Kidney epithelial cell (primary cell): ENCODE data around the gene CRYBG1. TPM values are rescaled to one million over a fixed set of nuclear protein-coding genes. Genes with fewer than 3 reads are reported as not detected.

ENCODE experiments used
- DNase-seq: peaks from one replicate; pipeline ENCODE4 v3.0.0-alpha.2; 2010; ENCODE audit warnings: low read depth
- H3K27me3 ChIP-seq: 2 replicates; pipeline ENCODE4 v1.6.0; 2011; ENCODE audit warnings: low read length; ENCODE audit not compliant: control insufficient read depth, insufficient read depth
- H3K36me3 ChIP-seq: 2 replicates; pipeline ENCODE4 v1.5.1; 2011; ENCODE audit warnings: low read length; ENCODE audit not compliant: control insufficient read depth, insufficient read depth
- H3K4me3 ChIP-seq: 2 replicates; pipeline ENCODE4 v1.5.1; 2011; ENCODE audit warnings: low read depth, mild to moderate bottlenecking, control low read depth, low read length
- total RNA-seq: library from RNA; depleted of rRNA; stranded (reverse); fragments of >200 nt; gene quantifications from 2 replicates; pipeline ENCODE4 v1.2.3, GENCODE V29; 2015
- TF ChIP-seq, protein P1 (sequence below): IDR thresholded peaks from 2 replicates; pipeline ENCODE4 v1.5.1; 2011; ENCODE audit warnings: mild to moderate bottlenecking, moderate library complexity, low read length, control low read depth, inconsistent platforms; ENCODE audit not compliant: insufficient read depth, poor library complexity, severe bottlenecking

CRYBG1 gene
- total RNA-seq, 1 donor from 2014 or later = 4.4 TPM

DNA sequence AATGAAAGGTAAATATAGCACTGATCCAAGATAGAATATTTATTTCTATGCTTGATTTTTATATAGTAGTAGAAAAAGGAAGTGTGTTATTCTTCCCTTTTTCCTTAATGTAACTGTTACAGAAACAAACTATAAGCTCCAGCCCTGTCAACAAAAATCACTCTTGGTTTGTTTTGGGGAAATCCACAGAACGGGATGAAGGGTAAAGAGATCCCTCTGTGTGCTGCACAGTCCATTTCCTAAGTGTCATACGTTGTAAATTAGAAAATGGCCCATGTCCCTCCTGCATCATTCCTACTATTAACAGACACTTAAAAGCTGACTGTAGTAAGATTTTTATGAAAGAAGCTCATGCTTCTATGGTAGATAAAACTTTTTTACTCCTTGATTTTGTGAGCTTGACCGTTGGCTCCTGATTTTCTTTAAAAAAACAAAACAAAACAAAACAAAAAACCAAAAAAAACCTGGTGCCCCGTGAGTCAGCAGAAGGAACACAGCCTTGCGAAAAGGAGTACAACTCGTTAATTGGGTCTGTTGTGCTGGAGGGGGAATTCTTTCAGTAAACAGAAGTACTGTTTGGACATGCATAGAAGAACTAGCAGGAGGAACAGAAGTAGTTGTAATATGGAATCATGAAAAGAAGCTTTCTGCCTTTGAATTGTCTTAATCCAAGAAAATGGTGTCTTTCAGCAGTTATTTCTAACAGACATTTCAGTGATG lies 201.3 kb downstream of the CRYBG1 start:
- no peaks in the 10 kb centered on the region for H3K27me3 ChIP-seq
- TF ChIP-seq, protein P1, sequence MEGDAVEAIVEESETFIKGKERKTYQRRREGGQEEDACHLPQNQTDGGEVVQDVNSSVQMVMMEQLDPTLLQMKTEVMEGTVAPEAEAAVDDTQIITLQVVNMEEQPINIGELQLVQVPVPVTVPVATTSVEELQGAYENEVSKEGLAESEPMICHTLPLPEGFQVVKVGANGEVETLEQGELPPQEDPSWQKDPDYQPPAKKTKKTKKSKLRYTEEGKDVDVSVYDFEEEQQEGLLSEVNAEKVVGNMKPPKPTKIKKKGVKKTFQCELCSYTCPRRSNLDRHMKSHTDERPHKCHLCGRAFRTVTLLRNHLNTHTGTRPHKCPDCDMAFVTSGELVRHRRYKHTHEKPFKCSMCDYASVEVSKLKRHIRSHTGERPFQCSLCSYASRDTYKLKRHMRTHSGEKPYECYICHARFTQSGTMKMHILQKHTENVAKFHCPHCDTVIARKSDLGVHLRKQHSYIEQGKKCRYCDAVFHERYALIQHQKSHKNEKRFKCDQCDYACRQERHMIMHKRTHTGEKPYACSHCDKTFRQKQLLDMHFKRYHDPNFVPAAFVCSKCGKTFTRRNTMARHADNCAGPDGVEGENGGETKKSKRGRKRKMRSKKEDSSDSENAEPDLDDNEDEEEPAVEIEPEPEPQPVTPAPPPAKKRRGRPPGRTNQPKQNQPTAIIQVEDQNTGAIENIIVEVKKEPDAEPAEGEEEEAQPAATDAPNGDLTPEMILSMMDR = no peak
- H3K36me3 ChIP-seq = no peaks in the 10 kb centered on the region
- DNase-seq = no peak
- no peak overlapping the region for H3K4me3 ChIP-seq

DNA sequence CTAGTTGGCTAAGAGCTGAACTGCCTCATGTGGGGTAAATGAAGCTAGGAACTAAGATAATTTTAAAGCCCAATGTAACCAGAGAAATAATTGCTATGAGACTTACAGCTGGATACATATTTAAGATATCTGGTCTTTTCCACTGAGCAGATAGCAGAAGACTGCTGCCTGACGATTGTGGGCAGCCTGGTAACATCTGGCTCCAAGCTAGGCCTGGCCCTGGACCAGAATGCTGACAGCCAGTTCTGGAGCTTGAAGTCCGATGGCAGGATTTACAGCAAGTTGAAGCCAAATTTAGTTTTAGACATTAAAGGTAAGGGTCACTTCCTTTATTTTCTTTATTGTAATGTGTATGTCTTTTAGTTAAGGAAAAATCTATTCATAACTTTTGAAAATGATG lies 203.1 kb downstream of the CRYBG1 start:
- no peak for DNase-seq
- no peaks in the 10 kb centered on the region for H3K36me3 ChIP-seq
- H3K27me3 ChIP-seq = no peaks in the 10 kb centered on the region
- no peak overlapping the region for H3K4me3 ChIP-seq
- TF ChIP-seq, protein P1 = no peak

DNA sequence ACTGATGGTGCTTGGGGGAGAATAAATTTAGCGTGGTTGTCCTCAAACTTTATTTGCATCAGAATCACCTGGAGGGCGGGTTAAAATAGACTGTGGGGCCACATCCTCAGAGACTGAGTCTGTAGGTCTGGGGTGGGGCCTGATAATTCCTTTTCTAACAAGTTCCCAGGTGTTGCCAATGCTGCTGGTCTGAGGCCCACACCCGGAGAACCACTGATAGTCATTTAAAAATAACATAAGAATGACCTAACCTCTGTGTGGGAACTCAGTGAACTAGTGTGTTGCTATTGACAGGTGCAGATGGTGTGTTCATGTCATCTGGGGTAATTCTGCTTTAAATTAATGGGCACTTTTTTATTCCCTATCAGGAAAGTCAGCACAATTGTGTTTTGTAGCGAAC lies 204.0 kb downstream of the CRYBG1 start:
- DNase-seq = no peak
- TF ChIP-seq, protein P1 = no peak
- Histone ChIP-seq H3K36me3 (no peaks in the 10 kb centered on the region), H3K4me3 (no peak overlapping the region), H3K27me3 (no peaks in the 10 kb centered on the region)

DNA sequence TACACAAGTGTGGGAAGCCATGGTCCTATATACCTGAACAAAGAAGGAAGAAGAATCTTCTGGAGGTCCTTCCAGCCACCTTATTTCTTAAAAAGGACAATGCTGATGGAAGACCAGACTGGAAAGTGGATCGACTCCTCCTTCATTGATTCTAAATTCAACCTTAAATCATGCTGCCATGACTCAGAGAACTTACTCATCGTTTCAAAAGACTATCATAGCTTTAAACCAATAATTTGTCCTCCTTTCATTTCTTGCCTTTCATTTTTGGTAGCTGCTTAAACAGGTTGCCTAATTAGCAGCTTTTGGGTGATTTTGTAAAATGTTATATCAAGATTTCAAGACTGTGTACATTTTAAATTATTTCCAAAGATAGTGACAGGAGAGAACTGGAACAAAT lies 208.0 kb downstream of the CRYBG1 start:
- TF ChIP-seq, protein P1 = no peak
- DNase-seq = no peak
- H3K27me3 ChIP-seq = no peaks in the 10 kb centered on the region
- no peaks in the 10 kb centered on the region for H3K36me3 ChIP-seq
- H3K4me3 ChIP-seq = no peak overlapping the region

GRCh38 chr6:106569428-106569827 lies 208.9 kb downstream of the CRYBG1 start:
- Histone ChIP-seq H3K27me3 (no peaks in the 10 kb centered on the region), H3K4me3 (no peak overlapping the region), H3K36me3 (no peaks in the 10 kb centered on the region)
- TF ChIP-seq, protein P1 = no peak
- DNase-seq = no peak

- no peak for DNase-seq
- TF ChIP-seq, protein P1 = no peak
- H3K36me3 ChIP-seq = no peaks in the 10 kb centered on the region
- H3K27me3 ChIP-seq = no peaks in the 10 kb centered on the region
- no peak overlapping the region for H3K4me3 ChIP-seq
Observed at GRCh38 chr6:106572436-106572835, 211.9 kb downstream of the CRYBG1 start.
